ENCODE measurements around the gene SMG9. TPM values are rescaled to one million over a fixed set of nuclear protein-coding genes. Genes with fewer than 3 reads are reported as not detected.

SMG9 gene
- total and polyA plus RNA-seq, 4 donors = 5.4 to 8.9 (median 5.8) TPM

GRCh38 chr19:43798546-43799409 is 44.0 kb upstream of the SMG9 start:
- Histone ChIP-seq H3K27me3 (ENCODE audit: control insufficient read depth in 4 of 4, insufficient read depth in 4 of 4, low read length in 3 of 4) (peaks cover 0 to 8% (median 1%) of the 10 kb centered on the region in 4 donors), H3K27ac (ENCODE audit: low read depth in 1 of 2, low read length in 2 of 2) (no peak overlapping the region)
- no peak for DNase-seq (ENCODE audit: low spot score)

GRCh38 chr19:43798026-43798545 is 43.3 kb upstream of the SMG9 start:
- no peak for DNase-seq (ENCODE audit: low spot score)
- WGBS = 52% methylated on average over 5 of the region's 5 CpGs
- no peak overlapping the region for H3K9ac ChIP-seq (ENCODE audit: low read depth in 1 of 2, low read length in 2 of 2)
- peaks cover 0 to 8% (median 1%) of the 10 kb centered on the region in 4 donors for H3K27me3 ChIP-seq (ENCODE audit: control insufficient read depth in 4 of 4, insufficient read depth in 4 of 4, low read length in 3 of 4)
- H3K27ac ChIP-seq (ENCODE audit: low read depth in 1 of 2, low read length in 2 of 2) = no peak overlapping the region
- H3K9me3 ChIP-seq (ENCODE audit: control insufficient read depth in 4 of 4, low read length in 3 of 4) = peaks cover 0 to 7% (median 4%) of the 10 kb centered on the region in 4 donors
- peak overlapping the region in 1 of 3 donors; percentile 41 for H3K4me3 ChIP-seq (ENCODE audit: low read depth in 1 of 3, low read length in 3 of 3)
- no peaks in the 10 kb centered on the region for H3K36me3 ChIP-seq (ENCODE audit: control insufficient read depth in 4 of 4, insufficient read depth in 3 of 4, low read depth in 1 of 4, low read length in 3 of 4)
- peaks cover 2 to 9% (median 5%) of the 10 kb centered on the region in 4 donors for H3K4me1 ChIP-seq (ENCODE audit: control insufficient read depth in 4 of 4, insufficient read depth in 4 of 4, low read length in 3 of 4)
- TF ChIP-seq REST (IDR thresholded peaks at IDR 0.05) (no peak), SP1 (IDR thresholded peaks at IDR 0.05) (no peak), GABPA (IDR thresholded peaks at IDR 0.05 in 1 of 2, conservative IDR thresholded peaks at IDR 0.05 in 1 of 2) (no peak), EGR1 (IDR thresholded peaks at IDR 0.05; ENCODE audit: low read depth in 2 of 2) (no peak), TAF1 (conservative IDR thresholded peaks at IDR 0.05) (no peak), CTCF (IDR thresholded peaks at IDR 0.05; ENCODE audit: low read depth, low read length, missing input control) (no peak)

More at GRCh38 chr19:43798546-43799409, 44.0 kb upstream of the SMG9 start:
- H3K9me3 ChIP-seq (ENCODE audit: control insufficient read depth in 4 of 4, low read length in 3 of 4) = peaks cover 0 to 7% (median 4%) of the 10 kb centered on the region in 4 donors
- peaks cover 2 to 9% (median 5%) of the 10 kb centered on the region in 4 donors for H3K4me1 ChIP-seq (ENCODE audit: control insufficient read depth in 4 of 4, insufficient read depth in 4 of 4, low read length in 3 of 4)
- no peak overlapping the region for H3K9ac ChIP-seq (ENCODE audit: low read depth in 1 of 2, low read length in 2 of 2)
- 14% methylated on average over 70 of the region's 70 CpGs for WGBS
- H3K4me3 ChIP-seq (ENCODE audit: low read depth in 1 of 3, low read length in 3 of 3) = peak overlapping the region; percentile 30 to 47 (median 41)
- no peaks in the 10 kb centered on the region for H3K36me3 ChIP-seq (ENCODE audit: control insufficient read depth in 4 of 4, insufficient read depth in 3 of 4, low read depth in 1 of 4, low read length in 3 of 4)
- TF ChIP-seq EGR1 (IDR thresholded peaks at IDR 0.05; ENCODE audit: low read depth in 2 of 2) = no peak
- no peak for TF ChIP-seq GABPA (IDR thresholded peaks at IDR 0.05 in 1 of 2, conservative IDR thresholded peaks at IDR 0.05 in 1 of 2)
- no peak for TF ChIP-seq CTCF (IDR thresholded peaks at IDR 0.05; ENCODE audit: low read depth, low read length, missing input control)
- no peak for TF ChIP-seq FOXA1 (IDR thresholded peaks at IDR 0.05)
- TF ChIP-seq NR2F2 (IDR thresholded peaks at IDR 0.05) = no peak
- TF ChIP-seq HNF4A (conservative IDR thresholded peaks at IDR 0.05) = no peak
- no peak for TF ChIP-seq TAF1 (conservative IDR thresholded peaks at IDR 0.05)
- TF ChIP-seq HNF4G (IDR thresholded peaks at IDR 0.05) = no peak
- no peak for TF ChIP-seq REST (IDR thresholded peaks at IDR 0.05)
